LNCAP (cell line): Measurements from ENCODE around the gene CORO1C.

Experiments used
- TF ChIP-seq, protein P1 (sequence below): fragments of 450-650 bp; IDR thresholded peaks from 2 replicates; pipeline ENCODE4 v1.5.1; 2017; ENCODE audit warnings: mild to moderate bottlenecking

The CORO1C gene

DNA sequence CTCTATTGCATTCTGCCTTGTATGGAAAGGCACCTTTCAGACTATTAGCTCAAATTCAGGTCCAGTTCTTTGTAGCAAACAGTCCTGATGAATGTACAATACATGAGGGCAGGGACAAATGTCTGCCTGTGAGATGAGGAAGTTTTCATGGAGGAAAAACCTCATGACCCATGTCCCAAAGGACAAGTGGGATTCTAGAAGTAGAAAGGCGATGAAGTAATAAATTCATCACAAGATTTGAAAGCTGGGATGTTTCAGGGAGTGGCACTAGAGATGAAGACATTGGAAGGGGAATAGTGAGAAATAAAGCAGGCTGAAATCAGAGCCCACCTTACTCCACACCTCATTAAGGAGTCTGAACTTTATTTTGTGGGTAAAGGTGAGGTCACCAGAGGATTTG lies 4.2 kb downstream of the CORO1C start:
- TF ChIP-seq, protein P1, sequence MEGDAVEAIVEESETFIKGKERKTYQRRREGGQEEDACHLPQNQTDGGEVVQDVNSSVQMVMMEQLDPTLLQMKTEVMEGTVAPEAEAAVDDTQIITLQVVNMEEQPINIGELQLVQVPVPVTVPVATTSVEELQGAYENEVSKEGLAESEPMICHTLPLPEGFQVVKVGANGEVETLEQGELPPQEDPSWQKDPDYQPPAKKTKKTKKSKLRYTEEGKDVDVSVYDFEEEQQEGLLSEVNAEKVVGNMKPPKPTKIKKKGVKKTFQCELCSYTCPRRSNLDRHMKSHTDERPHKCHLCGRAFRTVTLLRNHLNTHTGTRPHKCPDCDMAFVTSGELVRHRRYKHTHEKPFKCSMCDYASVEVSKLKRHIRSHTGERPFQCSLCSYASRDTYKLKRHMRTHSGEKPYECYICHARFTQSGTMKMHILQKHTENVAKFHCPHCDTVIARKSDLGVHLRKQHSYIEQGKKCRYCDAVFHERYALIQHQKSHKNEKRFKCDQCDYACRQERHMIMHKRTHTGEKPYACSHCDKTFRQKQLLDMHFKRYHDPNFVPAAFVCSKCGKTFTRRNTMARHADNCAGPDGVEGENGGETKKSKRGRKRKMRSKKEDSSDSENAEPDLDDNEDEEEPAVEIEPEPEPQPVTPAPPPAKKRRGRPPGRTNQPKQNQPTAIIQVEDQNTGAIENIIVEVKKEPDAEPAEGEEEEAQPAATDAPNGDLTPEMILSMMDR: no peak

GRCh38 chr12:108724890-108725151 lies 6.5 kb downstream of the CORO1C start:
- TF ChIP-seq, protein P1: no peak

DNA sequence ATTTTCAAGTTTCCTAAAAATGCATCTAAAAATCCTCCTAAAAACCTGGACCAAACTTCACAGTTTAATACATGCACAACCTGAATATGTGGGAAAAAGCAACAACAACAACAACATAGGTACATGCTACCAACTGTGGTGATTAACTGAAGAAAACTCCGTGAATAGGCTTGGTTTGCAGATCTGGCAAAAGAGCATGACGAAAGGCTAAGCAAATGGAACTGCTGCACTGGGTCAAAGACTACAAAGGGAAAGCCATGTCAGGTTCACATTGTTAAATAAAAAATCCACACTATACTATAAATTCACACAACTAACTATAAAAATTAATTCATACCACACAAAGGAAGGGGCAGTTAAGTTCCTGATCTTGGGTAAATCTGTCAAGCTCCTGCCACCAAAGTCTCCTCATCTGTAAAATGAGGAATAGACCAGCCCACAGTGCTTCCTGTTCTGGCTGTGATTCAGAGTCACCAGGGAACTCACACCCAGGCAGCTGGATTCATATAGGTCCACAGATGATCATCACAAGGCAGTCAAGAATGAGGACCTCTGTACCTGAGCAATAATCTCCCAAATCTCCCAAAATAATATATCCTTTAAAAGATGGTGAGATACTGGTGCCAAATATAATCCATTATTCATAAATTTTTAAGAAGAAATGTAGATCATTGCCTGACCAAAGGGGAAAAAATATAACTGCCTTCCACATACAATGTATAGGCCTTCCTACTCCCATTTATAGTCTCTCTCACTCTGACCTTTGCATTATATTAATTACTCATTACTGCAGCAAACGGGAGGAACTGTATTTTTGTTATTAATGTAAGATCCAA lies 7.0 kb downstream of the CORO1C start:
- TF ChIP-seq, protein P1: no peak

- TF ChIP-seq, protein P1: no peak
Measured at GRCh38 chr12:108722992-108723766, 8.1 kb downstream of the CORO1C start.

DNA sequence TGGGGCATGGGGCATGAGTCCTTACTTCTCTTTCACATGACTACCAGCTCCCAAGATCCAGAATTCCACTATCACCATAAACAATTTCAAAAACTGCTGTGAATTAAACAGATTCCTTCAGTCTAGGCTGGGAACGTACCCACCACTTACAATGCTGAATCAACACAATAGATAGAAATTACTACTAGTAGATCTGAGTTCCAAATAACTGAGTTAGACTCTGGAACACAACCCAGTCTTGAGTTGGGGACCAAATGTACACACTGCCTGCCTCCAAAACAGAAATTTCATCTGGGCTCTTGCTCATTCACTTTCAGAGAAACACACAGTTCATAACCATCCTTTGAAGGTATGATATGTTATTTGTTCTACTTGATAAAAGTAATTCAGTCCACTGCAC lies 8.9 kb downstream of the CORO1C start:
- TF ChIP-seq, protein P1: no peak

DNA sequence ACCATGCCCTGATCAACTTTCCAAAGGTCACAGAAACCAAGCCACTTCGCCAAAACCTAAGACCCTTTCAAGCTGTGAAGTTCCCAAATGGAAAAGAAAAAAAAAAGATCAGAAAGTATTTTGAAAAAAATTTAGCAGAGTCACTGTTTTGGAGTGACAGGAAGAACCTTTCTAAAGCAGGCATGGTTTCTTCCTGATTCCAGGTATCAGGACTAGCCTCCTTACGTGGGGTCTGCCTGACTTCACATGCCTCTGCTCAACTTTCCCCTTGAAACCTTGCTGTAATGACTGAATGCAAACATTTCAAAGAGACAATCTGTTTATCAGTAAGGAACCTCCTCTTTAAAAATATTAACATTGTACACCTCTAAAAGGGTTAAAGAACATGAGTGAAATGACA lies 9.5 kb downstream of the CORO1C start:
- TF ChIP-seq, protein P1: no peak

- TF ChIP-seq, protein P1: no peak
Measured at GRCh38 chr12:108720757-108721514, 10.4 kb downstream of the CORO1C start.
